ELF-1 (cell line): ENCODE results near the gene OSBPL1A.
"Not testable (repeated sequence)": the region's sequence is repeated elsewhere in the genome, so short reads cannot be mapped to it uniquely, and the experiment has no call there.

Experiments used
- DNase-seq: peaks from one replicate; pipeline ENCODE4 v3.0.0-alpha.2; 2016; ENCODE audit warnings: low read depth, low spot score

Gene OSBPL1A

GRCh38 chr18:24397131-24397693, 412 bp downstream of the OSBPL1A start:
- no peak for DNase-seq

GRCh38 chr18:24396082-24396633, 1.5 kb downstream of the OSBPL1A start:
- no peak for DNase-seq

- no peak for DNase-seq
These were observed 2.4 kb downstream of the OSBPL1A start for GRCh38 chr18:24395049-24395795.

- DNase-seq: no peak
These were observed 8.7 kb downstream of the OSBPL1A start for GRCh38 chr18:24388957-24389356.

GRCh38 chr18:24386681-24387080, 10.9 kb downstream of the OSBPL1A start:
- DNase-seq: no peak

- no peak for DNase-seq
These were observed 16.5 kb downstream of the OSBPL1A start for GRCh38 chr18:24381126-24381525.

GRCh38 chr18:24380163-24380747, 17.4 kb downstream of the OSBPL1A start:
- DNase-seq: no peak

- DNase-seq: peak; percentile 28
These were observed 19.0 kb downstream of the OSBPL1A start for GRCh38 chr18:24378598-24378997.

GRCh38 chr18:24376531-24376930, 21.1 kb downstream of the OSBPL1A start:
- DNase-seq: not testable (repeated sequence)

GRCh38 chr18:24373328-24373727, 24.3 kb downstream of the OSBPL1A start:
- no peak for DNase-seq

- no peak for DNase-seq
These were observed 25.2 kb downstream of the OSBPL1A start for GRCh38 chr18:24372279-24372872.

- no peak for DNase-seq
These were observed 27.5 kb downstream of the OSBPL1A start for GRCh38 chr18:24370120-24370519.

GRCh38 chr18:24369426-24369825, 28.2 kb downstream of the OSBPL1A start:
- no peak for DNase-seq

- DNase-seq: no peak
These were observed 28.9 kb downstream of the OSBPL1A start for GRCh38 chr18:24368749-24369148.

GRCh38 chr18:24366328-24366727, 31.3 kb downstream of the OSBPL1A start:
- no peak for DNase-seq

- peak; percentile 76 for DNase-seq
These were observed 33.4 kb downstream of the OSBPL1A start for GRCh38 chr18:24364177-24364576.

GRCh38 chr18:24362757-24363156, 34.9 kb downstream of the OSBPL1A start:
- DNase-seq: peak; percentile 88

GRCh38 chr18:24359787-24360530, 37.7 kb downstream of the OSBPL1A start:
- peak; percentile 64 for DNase-seq

- no peak for DNase-seq
These were observed 43.3 kb downstream of the OSBPL1A start for GRCh38 chr18:24354278-24354677.

GRCh38 chr18:24346254-24346653, 51.4 kb downstream of the OSBPL1A start:
- DNase-seq: no peak

GRCh38 chr18:24344509-24344908, 53.1 kb downstream of the OSBPL1A start:
- no peak for DNase-seq

- DNase-seq: no peak
These were observed 55.3 kb downstream of the OSBPL1A start for GRCh38 chr18:24342347-24342746.
